Trophoblast cell (in vitro differentiated cells and primary cell): ENCODE data around the gene MAP4K5.

ENCODE experiments used
- DNase-seq, 2 donors: peaks; one replicate each; pipeline ENCODE4 v3.0.0-alpha.2; 2016
- H2AFZ ChIP-seq: 2 replicates; pipeline ENCODE4 v1.6.1; 2013; ENCODE audit warnings: low read length, moderate library complexity, mild to moderate bottlenecking; ENCODE audit not compliant: insufficient read depth, poor library complexity
- H2AK5ac ChIP-seq: 2 replicates; pipeline ENCODE4 v1.6.1; 2013; ENCODE audit warnings: mild to moderate bottlenecking, low read length
- H2BK120ac ChIP-seq: 2 replicates; pipeline ENCODE4 v1.6.1; 2013; ENCODE audit warnings: low read length, mild to moderate bottlenecking, moderate library complexity; ENCODE audit not compliant: insufficient read depth, poor library complexity
- H2BK12ac ChIP-seq: 2 replicates; pipeline ENCODE4 v1.6.1; 2013; ENCODE audit warnings: mild to moderate bottlenecking, low read length, moderate library complexity
- H2BK5ac ChIP-seq: 2 replicates; pipeline ENCODE4 v1.6.1; 2013; ENCODE audit warnings: low read length, low read depth, moderate library complexity, mild to moderate bottlenecking; ENCODE audit not compliant: poor library complexity
- H3K14ac ChIP-seq: 2 replicates; pipeline ENCODE4 v1.6.1; 2013; ENCODE audit warnings: mild to moderate bottlenecking, low read length
- H3K18ac ChIP-seq: 2 replicates; pipeline ENCODE4 v1.6.1; 2013; ENCODE audit warnings: mild to moderate bottlenecking, low read length
- H3K23ac ChIP-seq: 2 replicates; pipeline ENCODE4 v1.6.1; 2013; ENCODE audit warnings: low read length
- H3K27ac ChIP-seq: 2 replicates; pipeline ENCODE4 v1.5.1; 2013; ENCODE audit warnings: low read depth, mild to moderate bottlenecking, inconsistent platforms, low read length, moderate library complexity
- H3K27me3 ChIP-seq: 2 replicates; pipeline ENCODE4 v1.6.1; 2013; ENCODE audit warnings: inconsistent platforms, mild to moderate bottlenecking, low read length, moderate library complexity; ENCODE audit not compliant: insufficient read depth
- H3K36me3 ChIP-seq, 2 experiments: 1 replicate in 1 of 2; 2 replicates in 1 of 2; pipeline ENCODE4 v1.6.1; 2013; ENCODE audit warnings: low read length in 2 of 2, mild to moderate bottlenecking in 2 of 2, moderate library complexity in 1 of 2; ENCODE audit not compliant: insufficient read depth in 2 of 2, control insufficient read depth in 1 of 2
- H3K4ac ChIP-seq: 2 replicates; pipeline ENCODE4 v1.6.1; 2013; ENCODE audit warnings: low read depth, mild to moderate bottlenecking, low read length, moderate library complexity
- H3K4me1 ChIP-seq, 2 experiments: 1 replicate in 1 of 2; 2 replicates in 1 of 2; pipeline ENCODE4 v1.6.1; 2013; ENCODE audit warnings: low read length in 2 of 2, mild to moderate bottlenecking in 2 of 2, moderate library complexity in 1 of 2; ENCODE audit not compliant: insufficient read depth in 2 of 2, control insufficient read depth in 1 of 2
- H3K4me2 ChIP-seq: 2 replicates; pipeline ENCODE4 v1.6.1; 2013; ENCODE audit warnings: inconsistent platforms, mild to moderate bottlenecking, low read length, moderate library complexity
- H3K4me3 ChIP-seq: 2 replicates; pipeline ENCODE4 v1.5.1; 2013; ENCODE audit warnings: mild to moderate bottlenecking, low read depth, low read length, inconsistent platforms
- H3K79me1 ChIP-seq: one replicate; pipeline ENCODE4 v1.6.1; 2013; ENCODE audit warnings: low read length
- H3K79me2 ChIP-seq: 2 replicates; pipeline ENCODE4 v1.6.1; 2013; ENCODE audit warnings: low read length, mild to moderate bottlenecking; ENCODE audit not compliant: control insufficient read depth, insufficient read depth, poor library complexity
- H3K9ac ChIP-seq: 2 replicates; pipeline ENCODE4 v1.6.1; 2013; ENCODE audit warnings: mild to moderate bottlenecking, low read length
- H3K9me3 ChIP-seq: 2 replicates; pipeline ENCODE4 v1.6.1; 2013; ENCODE audit warnings: low read depth, mild to moderate bottlenecking, control low read depth, inconsistent platforms, low read length; ENCODE audit not compliant: insufficient read depth
- H4K12ac ChIP-seq: 2 replicates; pipeline ENCODE4 v1.6.1; 2013; ENCODE audit warnings: low read depth, mild to moderate bottlenecking, low read length, moderate library complexity
- H4K8ac ChIP-seq: 2 replicates; pipeline ENCODE4 v1.6.1; 2013; ENCODE audit warnings: low read depth, mild to moderate bottlenecking, low read length, moderate library complexity
- H4K91ac ChIP-seq: one replicate; pipeline ENCODE4 v1.6.1; 2013; ENCODE audit warnings: low read depth, mild to moderate bottlenecking, low read length, moderate library complexity
- WGBS: extraction: QIAGEN DNeasy Blood & Tissue Kit; methylation state at CpG from one replicate; pipeline ENCODE4 v1.1.7; 2013; ENCODE audit warnings: missing lambda C conversion rate; ENCODE audit not compliant: insufficient read length, insufficient coverage; ENCODE audit errors: extremely low coverage; 5-methylcytosine and 5-hydroxymethylcytosine counted together

MAP4K5 gene

DNA sequence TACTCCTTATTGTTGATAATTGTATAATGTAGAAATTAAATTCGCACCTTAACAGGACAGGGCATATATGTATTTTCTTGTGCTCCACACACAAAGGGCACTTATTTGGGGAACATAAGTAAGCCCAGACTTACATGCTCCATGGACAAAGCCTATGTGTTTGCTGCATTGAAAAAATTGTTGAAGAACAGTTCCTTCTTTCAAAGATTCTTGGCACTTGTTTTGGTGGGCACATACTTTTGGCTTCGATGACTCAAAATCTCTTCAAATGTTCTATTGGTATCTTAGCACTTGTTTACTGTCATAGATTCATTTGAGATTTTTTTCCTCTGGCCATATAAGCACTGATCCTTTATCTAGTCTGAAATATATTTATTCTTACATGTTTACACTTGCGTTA, 1.4 kb upstream of the MAP4K5 start:
- Histone ChIP-seq H2BK120ac (no peak overlapping the region), H3K4me3 (no peak overlapping the region), H3K36me3 (peaks cover 0 to 3% of the 10 kb centered on the region in 2 experiments), H2BK5ac (no peak overlapping the region), H2AFZ (no peak overlapping the region), H3K27ac (no peak overlapping the region), H3K14ac (no peak overlapping the region), H3K9me3 (peaks cover 8% of the 10 kb centered on the region), H3K23ac (no peak overlapping the region), H4K8ac (no peak overlapping the region), H4K91ac (no peak overlapping the region), H3K4ac (no peak overlapping the region), H4K12ac (no peak overlapping the region), H3K79me2 (peaks cover 17% of the 10 kb centered on the region), H2BK12ac (no peak overlapping the region), H3K79me1 (peaks cover 10% of the 10 kb centered on the region), H3K4me1 (peaks cover 4 to 8% of the 10 kb centered on the region in 2 experiments), H3K18ac (no peak overlapping the region), H3K9ac (no peak overlapping the region), H2AK5ac (no peak overlapping the region), H3K4me2 (no peak overlapping the region), H3K27me3 (no peaks in the 10 kb centered on the region)
- WGBS = no CpG with 5 or more reads among the region's 3 CpGs
- no peak for DNase-seq

DNA sequence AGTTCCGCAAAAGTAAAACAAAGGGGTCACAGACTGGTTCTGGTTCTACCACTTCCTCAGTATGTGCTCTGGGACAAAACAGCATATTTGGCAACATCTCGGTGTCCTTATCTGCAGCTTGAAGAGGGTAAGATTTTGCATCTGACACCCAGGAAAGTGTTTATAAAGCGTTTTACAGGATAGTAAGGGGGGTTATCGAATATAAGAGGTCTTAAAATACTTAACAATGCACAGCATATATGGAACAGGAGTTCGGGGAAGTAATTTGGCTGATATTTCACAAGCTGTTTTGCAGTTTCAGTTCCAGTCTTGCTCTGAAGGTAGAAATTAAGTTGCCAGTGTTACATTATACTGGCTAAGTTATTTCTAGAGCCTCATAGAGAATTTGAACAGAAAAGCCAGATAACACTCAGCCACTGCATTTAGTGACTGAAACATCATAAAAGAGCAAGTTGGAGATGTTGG, 904 bp upstream of the MAP4K5 start:
- H3K4ac ChIP-seq = no peak overlapping the region
- no peak overlapping the region for H3K9ac ChIP-seq
- H2AK5ac ChIP-seq = no peak overlapping the region
- peaks cover 8% of the 10 kb centered on the region for H3K9me3 ChIP-seq
- peaks cover 10% of the 10 kb centered on the region for H3K79me1 ChIP-seq
- H3K27me3 ChIP-seq = no peaks in the 10 kb centered on the region
- no peak overlapping the region for H2BK120ac ChIP-seq
- DNase-seq = no peak
- H3K36me3 ChIP-seq = peaks cover 0 to 4% of the 10 kb centered on the region in 2 experiments
- no peak overlapping the region for H3K14ac ChIP-seq
- H3K4me2 ChIP-seq = peak overlapping the region; percentile 99
- H3K18ac ChIP-seq = no peak overlapping the region
- H2BK5ac ChIP-seq = no peak overlapping the region
- no peak overlapping the region for H4K91ac ChIP-seq
- no CpG with 5 or more reads among the region's 5 CpGs for WGBS
- H4K12ac ChIP-seq = no peak overlapping the region
- peak overlapping the region; percentile 64 for H2AFZ ChIP-seq
- H3K4me1 ChIP-seq = peaks cover 4 to 8% of the 10 kb centered on the region in 2 experiments
- peaks cover 19% of the 10 kb centered on the region for H3K79me2 ChIP-seq
- H3K4me3 ChIP-seq = no peak overlapping the region
- H3K23ac ChIP-seq = no peak overlapping the region
- no peak overlapping the region for H4K8ac ChIP-seq
- no peak overlapping the region for H3K27ac ChIP-seq
- H2BK12ac ChIP-seq = no peak overlapping the region

DNA sequence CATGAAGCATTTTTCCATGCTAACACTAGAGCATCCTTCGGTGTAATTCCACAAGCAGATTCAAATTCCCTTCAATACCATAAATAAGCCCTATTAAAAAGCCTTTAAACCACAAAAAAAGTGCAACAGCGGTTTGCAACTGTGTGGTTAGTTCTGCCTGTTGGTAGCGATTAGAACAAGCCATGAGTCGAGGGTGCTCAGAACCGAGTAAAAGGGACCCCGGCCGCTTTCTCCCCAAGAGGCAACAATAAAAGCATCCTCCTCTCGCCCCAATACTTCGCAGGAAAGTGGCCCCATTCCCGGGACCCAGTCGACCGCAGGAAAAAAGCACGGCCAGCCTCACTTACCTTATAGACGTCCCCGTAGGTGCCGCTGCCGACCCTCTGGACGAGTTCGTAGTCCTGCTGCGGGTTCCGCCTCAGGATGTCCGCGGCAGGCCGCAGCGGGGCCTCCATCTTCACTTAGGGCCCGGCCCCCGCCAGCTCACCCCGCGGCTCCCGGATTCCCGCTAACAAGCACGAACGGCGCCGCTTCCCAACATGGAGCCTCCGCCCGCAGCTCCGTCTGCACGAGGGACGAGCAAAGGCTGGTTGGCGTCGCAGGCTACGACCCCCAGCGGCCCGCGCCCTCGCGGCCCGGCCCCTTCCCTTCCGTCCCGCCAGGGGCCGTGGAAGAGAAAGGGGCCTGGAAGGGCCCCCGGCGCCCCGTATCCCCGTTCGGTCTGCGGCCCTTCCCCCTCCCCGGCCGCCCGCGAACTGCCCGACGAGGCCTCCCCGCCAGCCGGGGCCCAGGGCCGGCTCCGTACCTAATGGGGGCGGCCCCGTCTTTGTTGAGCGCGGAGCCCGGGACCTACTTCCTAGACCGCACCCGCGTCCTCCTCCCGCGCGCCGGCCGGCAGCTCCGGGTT, 521 bp downstream of the MAP4K5 start:
- DNase-seq = peak; percentile 52 to 58
- peak overlapping the region; percentile 92 for H3K4me3 ChIP-seq
- peak overlapping the region; percentile 70 for H2BK5ac ChIP-seq
- H3K14ac ChIP-seq = peak overlapping the region; percentile 82
- peak overlapping the region; percentile 87 for H3K4me2 ChIP-seq
- peaks cover 4 to 8% of the 10 kb centered on the region in 2 experiments for H3K4me1 ChIP-seq
- no peak overlapping the region for H2AK5ac ChIP-seq
- WGBS = no CpG with 5 or more reads among the region's 82 CpGs
- H3K79me1 ChIP-seq = peaks cover 10% of the 10 kb centered on the region
- peak overlapping the region; percentile 55 for H2AFZ ChIP-seq
- peak overlapping the region; percentile 60 for H4K91ac ChIP-seq
- H3K79me2 ChIP-seq = peaks cover 22% of the 10 kb centered on the region
- peaks cover 2% of the 10 kb centered on the region for H3K9me3 ChIP-seq
- H3K4ac ChIP-seq = peak overlapping the region; percentile 56
- H3K23ac ChIP-seq = no peak overlapping the region
- H4K12ac ChIP-seq = peak overlapping the region; percentile 22
- H3K27ac ChIP-seq = peak overlapping the region; percentile 80
- H2BK120ac ChIP-seq = peak overlapping the region; percentile 57
- peak overlapping the region; percentile 66 for H3K18ac ChIP-seq
- no peaks in the 10 kb centered on the region for H3K27me3 ChIP-seq
- peak overlapping the region; percentile 96 for H3K9ac ChIP-seq
- H3K36me3 ChIP-seq = peaks cover 0 to 5% of the 10 kb centered on the region in 2 experiments
- H2BK12ac ChIP-seq = no peak overlapping the region
- peak overlapping the region; percentile 55 for H4K8ac ChIP-seq

DNA sequence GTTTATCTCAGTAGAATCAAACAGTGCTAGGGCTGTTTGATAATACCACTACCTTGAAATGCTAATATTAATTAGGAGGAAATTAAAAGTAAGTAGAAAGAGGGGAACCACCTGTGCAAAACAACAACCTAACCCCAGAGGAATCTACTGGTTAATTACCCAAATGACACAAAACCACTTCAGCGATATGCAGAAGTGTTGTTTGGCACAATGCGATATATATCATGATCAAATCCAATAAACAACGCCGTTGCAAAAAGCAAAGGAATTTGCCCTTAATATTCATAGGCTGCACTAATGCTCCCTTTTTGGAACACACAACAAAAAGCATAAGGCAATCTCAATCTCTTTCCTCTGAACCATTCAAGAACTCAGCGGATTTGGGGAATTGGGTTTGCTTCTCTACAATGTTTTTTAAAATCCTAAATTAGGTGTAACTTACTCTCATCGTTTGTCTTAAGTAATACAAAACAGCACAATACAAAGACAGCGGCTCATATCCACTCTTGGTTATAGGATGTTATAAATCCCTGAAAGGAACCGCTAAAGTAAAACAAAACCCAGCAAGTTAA, 1.5 kb downstream of the MAP4K5 start:
- H3K14ac ChIP-seq = no peak overlapping the region
- no CpG with 5 or more reads among the region's 8 CpGs for WGBS
- H3K4me2 ChIP-seq = peak overlapping the region; percentile 87
- H3K4ac ChIP-seq = peak overlapping the region; percentile 33
- H2AFZ ChIP-seq = no peak overlapping the region
- H3K4me3 ChIP-seq = no peak overlapping the region
- H4K91ac ChIP-seq = no peak overlapping the region
- no peak overlapping the region for H2AK5ac ChIP-seq
- H3K9me3 ChIP-seq = peaks cover 1% of the 10 kb centered on the region
- peaks cover 10% of the 10 kb centered on the region for H3K79me1 ChIP-seq
- H2BK12ac ChIP-seq = no peak overlapping the region
- H3K18ac ChIP-seq = no peak overlapping the region
- no peak overlapping the region for H3K9ac ChIP-seq
- H3K79me2 ChIP-seq = peaks cover 22% of the 10 kb centered on the region
- no peak overlapping the region for H3K27ac ChIP-seq
- peaks cover 4 to 8% of the 10 kb centered on the region in 2 experiments for H3K4me1 ChIP-seq
- H4K8ac ChIP-seq = no peak overlapping the region
- H2BK120ac ChIP-seq = no peak overlapping the region
- no peak overlapping the region for H3K23ac ChIP-seq
- H3K27me3 ChIP-seq = no peaks in the 10 kb centered on the region
- DNase-seq = no peak
- H3K36me3 ChIP-seq = peaks cover 0 to 5% of the 10 kb centered on the region in 2 experiments
- no peak overlapping the region for H2BK5ac ChIP-seq
- no peak overlapping the region for H4K12ac ChIP-seq
